ENCODE results near the gene MBD3L1.

DNA sequence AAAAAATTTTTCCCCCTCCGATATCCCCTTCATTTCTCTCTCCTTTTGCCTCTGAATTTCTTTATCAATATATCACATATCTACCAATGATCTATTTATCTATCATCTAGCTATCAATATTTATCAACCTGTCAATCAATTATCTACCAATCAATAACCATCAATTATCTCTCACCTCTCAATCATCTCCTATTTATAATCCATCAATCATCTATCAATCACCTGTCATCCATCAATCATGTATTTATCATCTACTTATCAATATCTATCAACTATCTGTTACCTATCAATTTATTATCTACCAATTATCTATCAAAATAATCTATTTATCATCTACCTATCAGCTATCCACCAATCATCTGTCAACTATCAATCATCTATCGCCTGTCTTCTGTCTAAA lies 17.1 kb downstream of the MBD3L1 start:
- TF ChIP-seq, protein P1, sequence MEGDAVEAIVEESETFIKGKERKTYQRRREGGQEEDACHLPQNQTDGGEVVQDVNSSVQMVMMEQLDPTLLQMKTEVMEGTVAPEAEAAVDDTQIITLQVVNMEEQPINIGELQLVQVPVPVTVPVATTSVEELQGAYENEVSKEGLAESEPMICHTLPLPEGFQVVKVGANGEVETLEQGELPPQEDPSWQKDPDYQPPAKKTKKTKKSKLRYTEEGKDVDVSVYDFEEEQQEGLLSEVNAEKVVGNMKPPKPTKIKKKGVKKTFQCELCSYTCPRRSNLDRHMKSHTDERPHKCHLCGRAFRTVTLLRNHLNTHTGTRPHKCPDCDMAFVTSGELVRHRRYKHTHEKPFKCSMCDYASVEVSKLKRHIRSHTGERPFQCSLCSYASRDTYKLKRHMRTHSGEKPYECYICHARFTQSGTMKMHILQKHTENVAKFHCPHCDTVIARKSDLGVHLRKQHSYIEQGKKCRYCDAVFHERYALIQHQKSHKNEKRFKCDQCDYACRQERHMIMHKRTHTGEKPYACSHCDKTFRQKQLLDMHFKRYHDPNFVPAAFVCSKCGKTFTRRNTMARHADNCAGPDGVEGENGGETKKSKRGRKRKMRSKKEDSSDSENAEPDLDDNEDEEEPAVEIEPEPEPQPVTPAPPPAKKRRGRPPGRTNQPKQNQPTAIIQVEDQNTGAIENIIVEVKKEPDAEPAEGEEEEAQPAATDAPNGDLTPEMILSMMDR (IDR thresholded peaks at IDR 0.05) = no peak
- TF ChIP-seq EP300 (IDR thresholded peaks at IDR 0.05; ENCODE audit: borderline replicate concordance in 1 of 2, low read depth in 1 of 2, low read length in 1 of 2) (no peak), MXI1 (IDR thresholded peaks at IDR 0.05; ENCODE audit: low read depth, low read length) (no peak)
- TF ChIP-seq, protein P2, sequence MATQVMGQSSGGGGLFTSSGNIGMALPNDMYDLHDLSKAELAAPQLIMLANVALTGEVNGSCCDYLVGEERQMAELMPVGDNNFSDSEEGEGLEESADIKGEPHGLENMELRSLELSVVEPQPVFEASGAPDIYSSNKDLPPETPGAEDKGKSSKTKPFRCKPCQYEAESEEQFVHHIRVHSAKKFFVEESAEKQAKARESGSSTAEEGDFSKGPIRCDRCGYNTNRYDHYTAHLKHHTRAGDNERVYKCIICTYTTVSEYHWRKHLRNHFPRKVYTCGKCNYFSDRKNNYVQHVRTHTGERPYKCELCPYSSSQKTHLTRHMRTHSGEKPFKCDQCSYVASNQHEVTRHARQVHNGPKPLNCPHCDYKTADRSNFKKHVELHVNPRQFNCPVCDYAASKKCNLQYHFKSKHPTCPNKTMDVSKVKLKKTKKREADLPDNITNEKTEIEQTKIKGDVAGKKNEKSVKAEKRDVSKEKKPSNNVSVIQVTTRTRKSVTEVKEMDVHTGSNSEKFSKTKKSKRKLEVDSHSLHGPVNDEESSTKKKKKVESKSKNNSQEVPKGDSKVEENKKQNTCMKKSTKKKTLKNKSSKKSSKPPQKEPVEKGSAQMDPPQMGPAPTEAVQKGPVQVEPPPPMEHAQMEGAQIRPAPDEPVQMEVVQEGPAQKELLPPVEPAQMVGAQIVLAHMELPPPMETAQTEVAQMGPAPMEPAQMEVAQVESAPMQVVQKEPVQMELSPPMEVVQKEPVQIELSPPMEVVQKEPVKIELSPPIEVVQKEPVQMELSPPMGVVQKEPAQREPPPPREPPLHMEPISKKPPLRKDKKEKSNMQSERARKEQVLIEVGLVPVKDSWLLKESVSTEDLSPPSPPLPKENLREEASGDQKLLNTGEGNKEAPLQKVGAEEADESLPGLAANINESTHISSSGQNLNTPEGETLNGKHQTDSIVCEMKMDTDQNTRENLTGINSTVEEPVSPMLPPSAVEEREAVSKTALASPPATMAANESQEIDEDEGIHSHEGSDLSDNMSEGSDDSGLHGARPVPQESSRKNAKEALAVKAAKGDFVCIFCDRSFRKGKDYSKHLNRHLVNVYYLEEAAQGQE (IDR thresholded peaks at IDR 0.05; ENCODE audit: low read depth, low read length) = no peak
- TF ChIP-seq, protein P3, sequence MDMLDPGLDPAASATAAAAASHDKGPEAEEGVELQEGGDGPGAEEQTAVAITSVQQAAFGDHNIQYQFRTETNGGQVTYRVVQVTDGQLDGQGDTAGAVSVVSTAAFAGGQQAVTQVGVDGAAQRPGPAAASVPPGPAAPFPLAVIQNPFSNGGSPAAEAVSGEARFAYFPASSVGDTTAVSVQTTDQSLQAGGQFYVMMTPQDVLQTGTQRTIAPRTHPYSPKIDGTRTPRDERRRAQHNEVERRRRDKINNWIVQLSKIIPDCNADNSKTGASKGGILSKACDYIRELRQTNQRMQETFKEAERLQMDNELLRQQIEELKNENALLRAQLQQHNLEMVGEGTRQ (IDR thresholded peaks at IDR 0.05; ENCODE audit: borderline replicate concordance, low read depth, low read length) = no peak
